ENCODE measurements around the gene ANKRD53. TPM values are rescaled to one million over a fixed set of nuclear protein-coding genes. Genes with fewer than 3 reads are reported as not detected.

The ANKRD53 gene
- total RNA-seq, 1 experiment from 2014 or later, result not detected

- BruUV-seq (replicated peaks), result no TSS peak
- Histone ChIP-seq H3K27ac (no peak overlapping the region), H3F3A (ENCODE audit: insufficient read depth, low read depth) (no peaks in the 10 kb centered on the region), H3K36me3 (ENCODE audit: low read depth) (no peaks in the 10 kb centered on the region), H3K9me2 (ENCODE audit: insufficient read depth) (no peaks in the 10 kb centered on the region), H3K4me2 (no peak overlapping the region), H4K20me1 (ENCODE audit: insufficient read depth) (no peaks in the 10 kb centered on the region; the same call in 1 of the 2 replicates), H3K79me2 (ENCODE audit: low read depth) (no peaks in the 10 kb centered on the region), H3K4me1 (replicated peaks; ENCODE audit: insufficient read depth) (no peaks in the 10 kb centered on the region), H3K27me3 (ENCODE audit: insufficient read depth, low read depth) (no peaks in the 10 kb centered on the region), H2AFZ (no peak overlapping the region), H3K9me3 (ENCODE audit: insufficient read depth, low read depth) (no peaks in the 10 kb centered on the region), H3K4me3 (no peak overlapping the region)
- POLR2A ChIA-PET (ENCODE audit: unreplicated experiment), result no interaction called here
- CTCF ChIA-PET, result no interaction called here
- no peak for TF ChIP-seq EZH2 (IDR thresholded peaks at IDR 0.05; ENCODE audit: low read depth)
- TF ChIP-seq, protein P1, sequence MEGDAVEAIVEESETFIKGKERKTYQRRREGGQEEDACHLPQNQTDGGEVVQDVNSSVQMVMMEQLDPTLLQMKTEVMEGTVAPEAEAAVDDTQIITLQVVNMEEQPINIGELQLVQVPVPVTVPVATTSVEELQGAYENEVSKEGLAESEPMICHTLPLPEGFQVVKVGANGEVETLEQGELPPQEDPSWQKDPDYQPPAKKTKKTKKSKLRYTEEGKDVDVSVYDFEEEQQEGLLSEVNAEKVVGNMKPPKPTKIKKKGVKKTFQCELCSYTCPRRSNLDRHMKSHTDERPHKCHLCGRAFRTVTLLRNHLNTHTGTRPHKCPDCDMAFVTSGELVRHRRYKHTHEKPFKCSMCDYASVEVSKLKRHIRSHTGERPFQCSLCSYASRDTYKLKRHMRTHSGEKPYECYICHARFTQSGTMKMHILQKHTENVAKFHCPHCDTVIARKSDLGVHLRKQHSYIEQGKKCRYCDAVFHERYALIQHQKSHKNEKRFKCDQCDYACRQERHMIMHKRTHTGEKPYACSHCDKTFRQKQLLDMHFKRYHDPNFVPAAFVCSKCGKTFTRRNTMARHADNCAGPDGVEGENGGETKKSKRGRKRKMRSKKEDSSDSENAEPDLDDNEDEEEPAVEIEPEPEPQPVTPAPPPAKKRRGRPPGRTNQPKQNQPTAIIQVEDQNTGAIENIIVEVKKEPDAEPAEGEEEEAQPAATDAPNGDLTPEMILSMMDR (conservative IDR thresholded peaks at IDR 0.05), result no peak
- intact Hi-C loops (cut with micrococcal nuclease; ENCODE audit: unreplicated experiment), result no loop called here
- DNase-seq, result no peak
These were observed 9.0 kb downstream of the ANKRD53 start for GRCh38 chr2:70987386-70987785.

DNA sequence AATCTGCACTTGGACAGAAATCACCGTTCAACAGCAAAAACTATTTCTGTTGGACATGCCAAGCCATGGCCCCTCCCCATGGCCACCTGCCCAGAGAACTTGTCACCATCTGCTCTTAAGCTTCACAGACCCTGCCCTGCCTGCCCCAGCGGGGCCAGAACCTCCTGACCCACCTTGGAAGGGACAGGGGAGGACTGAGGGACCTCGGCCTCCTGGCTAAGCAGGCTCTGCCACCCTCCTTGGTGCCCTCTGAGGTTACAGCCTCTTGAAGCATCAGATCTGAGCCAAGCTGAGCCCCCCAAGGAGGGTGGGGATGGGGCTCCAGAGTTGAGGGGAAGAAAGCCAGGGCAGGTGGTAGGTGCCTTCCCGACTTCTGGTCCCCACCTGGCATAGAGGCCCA lies 9.7 kb downstream of the ANKRD53 start:
- ChIA-PET CTCF (no interaction called here), POLR2A (ENCODE audit: unreplicated experiment) (no interaction called here)
- no peak overlapping the region for H2AFZ ChIP-seq

DNA sequence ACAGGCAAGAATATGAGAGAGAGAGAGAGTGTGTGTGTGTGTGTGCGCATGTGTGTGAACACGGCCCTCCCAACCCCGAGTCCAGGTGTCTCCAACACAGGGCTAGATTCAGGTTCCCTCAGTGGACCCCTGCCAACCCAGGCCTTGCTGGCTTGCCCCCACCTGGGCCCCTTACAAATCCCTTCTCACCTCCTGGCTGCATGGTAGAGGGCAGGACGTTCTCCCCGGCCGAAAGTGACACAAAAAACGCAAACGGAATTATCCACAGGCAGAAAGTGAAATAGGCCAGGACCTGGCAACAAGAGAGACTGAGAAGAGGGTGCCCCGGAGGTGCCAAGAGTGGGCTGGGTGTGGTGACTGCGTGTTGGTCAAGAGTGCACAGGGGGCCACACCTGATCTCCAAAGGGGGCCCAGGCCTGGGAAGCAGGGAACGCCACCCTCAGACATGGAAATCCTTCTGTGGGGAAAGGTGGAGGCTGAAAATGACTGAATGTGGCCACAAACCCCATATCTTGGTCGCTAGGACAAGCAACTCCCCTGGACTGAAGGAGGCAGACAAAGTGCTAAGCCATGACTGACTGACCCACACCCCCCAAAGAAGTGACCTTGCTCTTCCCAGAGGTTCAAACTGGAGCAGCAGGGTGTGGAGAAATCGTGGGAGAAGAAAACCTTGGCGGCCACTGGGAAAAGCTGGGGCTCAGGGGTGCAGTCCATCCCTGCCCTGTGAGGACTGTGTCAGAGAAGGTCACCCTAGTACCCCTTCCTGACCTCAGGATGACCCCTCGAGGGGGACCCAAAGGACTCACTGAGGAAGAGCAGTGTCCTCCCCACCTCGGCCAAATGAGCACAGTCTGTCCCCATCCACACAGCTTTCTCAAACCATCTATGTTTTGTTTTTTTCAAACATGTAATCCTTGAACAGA lies 10.6 kb downstream of the ANKRD53 start:
- POLR2A ChIA-PET (ENCODE audit: unreplicated experiment), result no interaction called here
- no peak for DNase-seq

More for the DNA sequence above, 9.7 kb downstream of the ANKRD53 start:
- Histone ChIP-seq H3K36me3 (ENCODE audit: low read depth) (no peaks in the 10 kb centered on the region), H3K4me1 (replicated peaks; ENCODE audit: insufficient read depth) (peaks cover 4% of the 10 kb centered on the region; the same call in 1 of the 2 replicates), H3K79me2 (ENCODE audit: low read depth) (peaks cover 6% of the 10 kb centered on the region), H3K4me3 (no peak overlapping the region), H3K4me2 (no peak overlapping the region), H3F3A (ENCODE audit: insufficient read depth, low read depth) (no peaks in the 10 kb centered on the region), H3K27me3 (ENCODE audit: insufficient read depth, low read depth) (no peaks in the 10 kb centered on the region), H4K20me1 (ENCODE audit: insufficient read depth) (no peaks in the 10 kb centered on the region; the same call in 1 of the 2 replicates), H3K9me3 (ENCODE audit: insufficient read depth, low read depth) (no peaks in the 10 kb centered on the region), H3K9me2 (ENCODE audit: insufficient read depth) (no peaks in the 10 kb centered on the region), H3K27ac (no peak overlapping the region)
- no TSS peak for BruUV-seq (replicated peaks)
- no peak for DNase-seq
- no peak for TF ChIP-seq EZH2 (IDR thresholded peaks at IDR 0.05; ENCODE audit: low read depth)
- TF ChIP-seq, protein P1 (conservative IDR thresholded peaks at IDR 0.05), result no peak
- intact Hi-C loops (cut with micrococcal nuclease; ENCODE audit: unreplicated experiment), result no loop called here

More for the DNA sequence above, 10.6 kb downstream of the ANKRD53 start:
- Histone ChIP-seq H3K4me3 (no peak overlapping the region), H3F3A (ENCODE audit: insufficient read depth, low read depth) (no peaks in the 10 kb centered on the region), H3K27me3 (ENCODE audit: insufficient read depth, low read depth) (no peaks in the 10 kb centered on the region), H3K79me2 (ENCODE audit: low read depth) (peaks cover 14% of the 10 kb centered on the region), H3K9me2 (ENCODE audit: insufficient read depth) (no peaks in the 10 kb centered on the region), H3K9me3 (ENCODE audit: insufficient read depth, low read depth) (no peaks in the 10 kb centered on the region), H3K4me2 (no peak overlapping the region), H3K4me1 (replicated peaks; ENCODE audit: insufficient read depth) (peaks cover 11% of the 10 kb centered on the region), H3K36me3 (ENCODE audit: low read depth) (no peaks in the 10 kb centered on the region), H2AFZ (no peak overlapping the region), H4K20me1 (ENCODE audit: insufficient read depth) (no peaks in the 10 kb centered on the region; the same call in 1 of the 2 replicates), H3K27ac (no peak overlapping the region)
- CTCF ChIA-PET, result no interaction called here
- BruUV-seq (replicated peaks), result no TSS peak
- intact Hi-C loops (cut with micrococcal nuclease; ENCODE audit: unreplicated experiment), result no loop called here
- TF ChIP-seq, protein P1 (conservative IDR thresholded peaks at IDR 0.05), result no peak
- TF ChIP-seq EZH2 (IDR thresholded peaks at IDR 0.05; ENCODE audit: low read depth), result no peak
